ENCODE results near the gene TSHR.
A peak's percentile ranks its signal among the peaks of the same experiment; 100 is the strongest.
"Not testable (repeated sequence)": the region's sequence is repeated elsewhere in the genome, so short reads cannot be mapped to it uniquely, and the experiment has no call there.

Gene TSHR
- 0 to 0.67 (median 0.18) reads per million in 9 experiments for total RNA-seq

GRCh38 chr14:80955416-80955941, at the start of gene TSHR:
Gene TSHR (plus strand): TSS chr14:80955621. CDS start chr14:80955681, 60 bp downstream.
- peak within 1 kb of the TSS; percentile 88 to 90 for H3K27ac Mint-ChIP-seq
- H3K36me3 Mint-ChIP-seq (ENCODE audit: insufficient read depth), result peaks cover 8% of the 10 kb centered on the region
- ATAC-seq (replicated peaks), result no peak
- peak within 1 kb of the TSS; percentile 99 to 100 for H3K4me3 Mint-ChIP-seq
- H3K9me3 Mint-ChIP-seq, result no peaks in the 10 kb centered on the region
- no peak for DNase-seq
- peaks cover 21 to 37% of the 10 kb centered on the region in 2 donors for H3K4me1 Mint-ChIP-seq (ENCODE audit: low read depth in 2 of 2)
- H3K27me3 Mint-ChIP-seq, result no peaks in the 10 kb centered on the region

DNA sequence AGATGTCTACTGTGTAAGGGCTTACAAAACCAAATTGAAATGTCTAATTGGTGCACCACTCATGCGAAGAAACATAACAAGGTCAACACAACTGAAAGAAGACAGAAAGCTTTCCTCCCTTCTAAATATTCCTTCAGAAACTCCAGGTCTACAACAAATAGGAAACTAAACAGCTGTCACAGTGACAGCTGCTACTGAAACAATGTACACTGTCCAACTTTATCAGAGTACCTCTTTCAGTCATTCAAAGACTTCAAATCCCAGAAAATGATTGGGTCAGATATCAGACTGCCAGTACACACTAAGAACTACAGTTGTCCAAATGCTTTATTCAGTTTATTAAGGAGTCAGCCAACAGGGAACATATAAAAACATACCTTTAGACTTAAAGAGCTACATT, 49.1 kb upstream of the TSHR start:
- no peaks in the 10 kb centered on the region for H3K4me1 Mint-ChIP-seq (ENCODE audit: low read depth in 2 of 2)
- H3K27me3 Mint-ChIP-seq, result no peaks in the 10 kb centered on the region
- H3K9me3 Mint-ChIP-seq, result no peaks in the 10 kb centered on the region
- no peak overlapping the region for H3K27ac Mint-ChIP-seq
- ATAC-seq (replicated peaks) (no peak), DNase-seq (no peak)
- H3K36me3 Mint-ChIP-seq (ENCODE audit: insufficient read depth), result no peaks in the 10 kb centered on the region
- no peak overlapping the region for H3K4me3 Mint-ChIP-seq

GRCh38 chr14:80906946-80907345, 48.5 kb upstream of the TSHR start:
- ATAC-seq (replicated peaks), result no peak
- H3K9me3 Mint-ChIP-seq, result no peaks in the 10 kb centered on the region
- H3K4me1 Mint-ChIP-seq (ENCODE audit: low read depth in 2 of 2), result no peaks in the 10 kb centered on the region
- no peak overlapping the region for H3K4me3 Mint-ChIP-seq
- H3K27me3 Mint-ChIP-seq, result no peaks in the 10 kb centered on the region
- DNase-seq, result no peak
- no peaks in the 10 kb centered on the region for H3K36me3 Mint-ChIP-seq (ENCODE audit: insufficient read depth)
- H3K27ac Mint-ChIP-seq, result no peak overlapping the region

GRCh38 chr14:80912013-80912412, 43.4 kb upstream of the TSHR start:
- DNase-seq; H3K36me3 Mint-ChIP-seq (ENCODE audit: insufficient read depth); H3K4me1 Mint-ChIP-seq (ENCODE audit: low read depth in 2 of 2); H3K27me3 Mint-ChIP-seq; ATAC-seq (replicated peaks); H3K4me3 Mint-ChIP-seq; H3K27ac Mint-ChIP-seq; H3K9me3 Mint-ChIP-seq: not testable (repeated sequence)

DNA sequence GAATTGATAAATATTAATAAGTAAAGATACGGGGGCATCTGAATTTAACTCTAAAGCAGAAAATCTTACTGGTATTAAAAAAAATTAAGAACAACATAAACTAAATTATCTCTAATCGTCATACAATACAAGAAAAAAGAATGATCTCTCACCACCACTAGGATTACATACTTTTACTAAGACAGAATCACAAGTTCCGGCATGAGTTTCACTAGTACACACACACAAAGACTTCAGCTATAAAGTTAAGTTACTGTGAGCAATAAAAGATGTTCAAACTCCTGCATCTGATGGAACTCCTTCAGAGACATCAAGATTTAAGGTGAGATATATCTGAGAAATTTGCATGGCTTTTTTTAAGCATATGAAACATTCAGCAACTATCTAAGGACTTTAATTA, 35.8 kb upstream of the TSHR start:
- no peak for ATAC-seq (replicated peaks)
- DNase-seq, result no peak
- H3K27me3 Mint-ChIP-seq, result no peaks in the 10 kb centered on the region
- H3K36me3 Mint-ChIP-seq (ENCODE audit: insufficient read depth), result peaks cover 8% of the 10 kb centered on the region
- no peak overlapping the region for H3K27ac Mint-ChIP-seq
- H3K4me1 Mint-ChIP-seq (ENCODE audit: low read depth in 2 of 2), result peaks cover 0 to 2% of the 10 kb centered on the region in 2 donors
- no peak overlapping the region for H3K4me3 Mint-ChIP-seq
- no peaks in the 10 kb centered on the region for H3K9me3 Mint-ChIP-seq

DNA sequence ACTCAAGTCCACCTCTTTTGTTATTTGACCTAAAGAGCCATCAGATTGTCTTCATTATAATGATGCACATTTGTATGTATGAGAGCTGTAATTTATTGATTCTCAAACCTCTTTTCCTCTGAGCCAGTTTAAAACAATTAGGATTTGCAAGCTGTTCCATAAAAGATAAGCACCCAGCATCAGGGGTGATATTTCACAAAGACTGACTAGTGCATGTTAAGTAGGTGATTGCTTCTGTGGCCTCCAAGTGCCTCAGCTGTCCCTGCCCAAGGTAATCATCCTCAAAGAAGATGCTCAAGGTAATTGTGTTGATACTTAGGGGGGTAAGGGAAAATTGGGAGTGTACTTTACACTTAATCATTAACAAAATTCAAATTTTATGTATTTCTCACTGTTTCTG, 32.1 kb upstream of the TSHR start:
- no peak overlapping the region for H3K4me3 Mint-ChIP-seq
- H3K4me1 Mint-ChIP-seq (ENCODE audit: low read depth in 2 of 2), result peaks cover 10 to 11% of the 10 kb centered on the region in 2 donors
- no peaks in the 10 kb centered on the region for H3K36me3 Mint-ChIP-seq (ENCODE audit: insufficient read depth)

GRCh38 chr14:80924365-80925103, 30.9 kb upstream of the TSHR start:
- no peaks in the 10 kb centered on the region for H3K27me3 Mint-ChIP-seq
- H3K9me3 Mint-ChIP-seq, result no peaks in the 10 kb centered on the region
- no peaks in the 10 kb centered on the region for H3K36me3 Mint-ChIP-seq (ENCODE audit: insufficient read depth)
- DNase-seq (no peak), ATAC-seq (replicated peaks) (no peak)
- no peak overlapping the region for H3K4me3 Mint-ChIP-seq
- peak overlapping the region in 1 of 2 donors; percentile 29 for H3K27ac Mint-ChIP-seq
- peaks cover 11 to 14% of the 10 kb centered on the region in 2 donors for H3K4me1 Mint-ChIP-seq (ENCODE audit: low read depth in 2 of 2)

More for the DNA sequence above, 32.1 kb upstream of the TSHR start:
- Mint-ChIP-seq H3K9me3 (no peaks in the 10 kb centered on the region), H3K27ac (no peak overlapping the region), H3K27me3 (no peaks in the 10 kb centered on the region)
- ATAC-seq (replicated peaks), result no peak
- DNase-seq, result no peak

DNA sequence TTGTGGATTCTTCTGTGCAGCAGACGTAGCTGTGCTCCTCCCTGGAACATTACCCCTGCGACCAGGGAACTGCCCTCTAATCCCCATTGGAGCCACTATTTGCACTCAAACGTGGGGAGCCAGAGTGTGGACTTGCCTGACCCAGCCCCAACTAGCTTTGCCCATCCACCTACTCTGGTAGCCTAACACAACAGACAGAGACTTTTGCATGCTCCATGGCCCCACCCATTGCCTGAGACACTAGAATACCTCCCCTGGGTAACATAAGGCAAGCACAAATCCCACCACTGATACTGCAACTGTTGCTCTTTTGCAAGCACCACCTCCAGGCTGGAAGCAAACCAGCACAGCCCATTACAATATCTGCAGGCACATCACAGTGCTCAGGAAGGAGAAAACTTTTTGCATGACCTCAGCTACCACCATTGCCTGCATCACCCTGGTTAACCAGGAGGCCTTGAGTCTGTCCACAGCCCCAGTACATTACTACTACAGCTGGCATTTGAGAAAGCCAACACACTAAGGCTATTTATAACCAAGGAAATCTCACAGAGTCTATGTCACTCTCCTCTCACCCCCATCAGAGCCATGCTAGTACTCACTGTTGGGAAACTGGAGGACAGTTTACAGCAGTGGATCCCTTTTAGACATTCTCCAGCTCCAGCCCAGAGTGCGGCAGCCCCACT, 28.9 kb upstream of the TSHR start:
- Mint-ChIP-seq H3K27me3 (no peaks in the 10 kb centered on the region), H3K27ac (peak overlapping the region; percentile 26 to 38), H3K36me3 (ENCODE audit: insufficient read depth) (no peaks in the 10 kb centered on the region), H3K4me1 (ENCODE audit: low read depth in 2 of 2) (peaks cover 28 to 33% of the 10 kb centered on the region in 2 donors), H3K4me3 (no peak overlapping the region), H3K9me3 (no peaks in the 10 kb centered on the region)
- ATAC-seq (replicated peaks) (no peak), DNase-seq (no peak)

DNA sequence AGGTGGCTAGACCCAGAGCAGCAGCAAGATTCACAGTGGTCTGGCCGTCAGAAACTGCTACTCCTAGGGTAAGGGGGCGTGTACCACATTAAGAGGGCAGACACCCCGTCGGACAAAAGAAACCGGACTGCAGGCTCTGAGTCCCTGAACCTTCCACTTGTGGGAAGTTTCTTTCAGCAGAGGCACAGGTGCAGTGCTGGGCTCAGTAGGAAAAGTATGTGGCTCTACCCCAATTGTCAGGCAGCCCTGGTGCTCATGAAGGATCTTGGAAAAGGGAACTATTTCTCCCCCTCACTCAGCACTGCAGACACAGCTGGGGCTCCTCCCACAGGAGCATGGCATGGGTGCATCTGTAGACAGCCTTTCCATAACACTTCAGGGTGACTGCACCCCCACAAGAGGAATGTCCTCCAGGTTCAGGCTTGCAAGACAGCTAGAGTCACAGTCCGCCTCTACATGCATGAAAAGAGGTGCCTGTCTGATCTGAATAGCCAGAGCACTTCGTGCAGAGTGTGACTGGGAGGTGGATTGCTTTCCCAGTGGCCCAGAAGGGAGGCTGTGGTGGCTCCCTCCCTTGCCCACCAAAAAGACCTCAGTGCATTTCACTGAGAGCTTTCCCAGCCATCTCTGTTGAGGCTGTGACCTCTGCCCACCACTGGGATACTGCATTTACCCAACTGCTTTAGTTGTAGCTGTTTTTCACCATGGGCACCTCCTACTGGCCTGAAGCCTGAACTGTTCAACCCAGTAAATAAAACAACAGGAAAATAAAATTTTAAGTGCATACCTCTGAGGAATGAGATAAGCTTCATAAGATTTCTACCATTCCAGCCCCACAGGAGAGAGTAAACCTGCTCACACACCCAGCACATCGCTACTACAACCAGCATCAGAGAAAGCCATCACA, 28.1 kb upstream of the TSHR start:
- no peaks in the 10 kb centered on the region for H3K9me3 Mint-ChIP-seq
- peaks cover 32 to 41% of the 10 kb centered on the region in 2 donors for H3K4me1 Mint-ChIP-seq (ENCODE audit: low read depth in 2 of 2)
- no peaks in the 10 kb centered on the region for H3K27me3 Mint-ChIP-seq
- ATAC-seq (replicated peaks) (no peak), DNase-seq (no peak)
- H3K36me3 Mint-ChIP-seq (ENCODE audit: insufficient read depth), result no peaks in the 10 kb centered on the region
- peak overlapping the region in 1 of 2 donors; percentile 94 for H3K27ac Mint-ChIP-seq
- H3K4me3 Mint-ChIP-seq, result no peak overlapping the region

DNA sequence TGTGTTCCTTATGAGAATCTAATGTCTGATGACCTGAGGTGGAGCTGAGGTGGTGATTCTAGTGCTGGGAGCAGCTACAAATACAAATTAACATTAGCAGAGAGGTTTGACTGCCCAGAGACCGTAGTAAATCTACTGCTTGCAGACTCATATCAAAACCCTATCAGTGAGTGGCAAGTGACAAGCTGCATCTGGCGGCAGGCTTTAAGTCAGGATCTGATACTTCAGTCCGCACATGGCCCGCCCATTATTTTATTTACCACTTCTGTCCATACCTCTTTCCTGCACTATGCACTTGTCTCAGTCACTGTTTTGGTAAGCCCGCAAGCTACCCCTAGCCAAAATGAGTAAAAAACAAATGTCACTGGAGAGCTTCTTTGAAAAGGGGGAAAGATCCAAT, 25.3 kb upstream of the TSHR start:
- H3K36me3 Mint-ChIP-seq (ENCODE audit: insufficient read depth), result no peaks in the 10 kb centered on the region

GRCh38 chr14:80930836-80931389, 24.5 kb upstream of the TSHR start:
- no peaks in the 10 kb centered on the region for H3K36me3 Mint-ChIP-seq (ENCODE audit: insufficient read depth)
- H3K4me1 Mint-ChIP-seq (ENCODE audit: low read depth in 2 of 2), result peaks cover 32 to 33% of the 10 kb centered on the region in 2 donors
- no peaks in the 10 kb centered on the region for H3K9me3 Mint-ChIP-seq
- peak overlapping the region; percentile 55 to 70 for H3K4me3 Mint-ChIP-seq
- ATAC-seq (replicated peaks) (peak; percentile 89), DNase-seq (peak; percentile 45 to 59 (median 49))
- no peaks in the 10 kb centered on the region for H3K27me3 Mint-ChIP-seq
- H3K27ac Mint-ChIP-seq, result peak overlapping the region; percentile 88 to 94

More for the DNA sequence above, 25.3 kb upstream of the TSHR start:
- DNase-seq, result no peak
- peak overlapping the region; percentile 88 to 94 for H3K27ac Mint-ChIP-seq
- peak overlapping the region; percentile 55 to 70 for H3K4me3 Mint-ChIP-seq
- ATAC-seq (replicated peaks), result no peak
- H3K9me3 Mint-ChIP-seq, result no peaks in the 10 kb centered on the region
- no peaks in the 10 kb centered on the region for H3K27me3 Mint-ChIP-seq
- H3K4me1 Mint-ChIP-seq (ENCODE audit: low read depth in 2 of 2), result peaks cover 33 to 40% of the 10 kb centered on the region in 2 donors

GRCh38 chr14:80933282-80933681, 22.1 kb upstream of the TSHR start:
- Mint-ChIP-seq H3K9me3 (no peaks in the 10 kb centered on the region), H3K27me3 (no peaks in the 10 kb centered on the region), H3K4me1 (ENCODE audit: low read depth in 2 of 2) (peaks cover 25 to 30% of the 10 kb centered on the region in 2 donors), H3K27ac (peak overlapping the region; percentile 71 to 85), H3K36me3 (ENCODE audit: insufficient read depth) (peaks cover 2% of the 10 kb centered on the region), H3K4me3 (no peak overlapping the region)
- DNase-seq, result no peak
- ATAC-seq (replicated peaks), result no peak

- DNase-seq (no peak), ATAC-seq (replicated peaks) (no peak)
- H3K4me1 Mint-ChIP-seq (ENCODE audit: low read depth in 2 of 2), result peaks cover 25 to 30% of the 10 kb centered on the region in 2 donors
- H3K4me3 Mint-ChIP-seq, result no peak overlapping the region
- peaks cover 2% of the 10 kb centered on the region for H3K36me3 Mint-ChIP-seq (ENCODE audit: insufficient read depth)
- H3K27me3 Mint-ChIP-seq, result no peaks in the 10 kb centered on the region
- H3K27ac Mint-ChIP-seq, result peak overlapping the region; percentile 71 to 85
- no peaks in the 10 kb centered on the region for H3K9me3 Mint-ChIP-seq
Measured at GRCh38 chr14:80933686-80934085, 21.7 kb upstream of the TSHR start.

Measured in effector memory CD8-positive, alpha-beta T cell (primary cell).